Measurements from ENCODE around the gene RERG.
A peak's percentile ranks its signal among the peaks of the same experiment; 100 is the strongest.
"Not testable (repeated sequence)": the region's sequence is repeated elsewhere in the genome, so short reads cannot be mapped to it uniquely, and the experiment has no call there.

RERG gene

DNA sequence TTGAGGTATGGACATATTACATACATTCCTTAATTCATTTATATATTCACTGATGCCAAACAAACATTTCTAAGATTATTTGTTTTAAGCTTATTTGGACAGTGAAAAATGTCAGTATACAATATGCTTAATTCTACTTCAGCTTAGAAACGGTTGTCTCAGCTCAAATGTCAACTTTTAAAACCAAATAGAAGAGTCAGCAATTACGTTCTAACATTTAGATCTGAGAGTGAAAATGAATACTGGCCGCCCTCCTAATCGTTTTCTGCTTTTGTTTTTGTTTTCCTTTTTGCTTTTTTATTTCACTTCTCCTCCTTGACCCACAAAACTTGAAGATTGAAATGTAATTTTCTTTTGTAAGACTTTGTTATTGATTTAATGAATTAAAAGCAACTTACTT is 19.7 kb upstream of the RERG start:
- Histone ChIP-seq H3K27ac (ENCODE audit: low read length) (no peak overlapping the region), H3K9me3 (ENCODE audit: control insufficient read depth in 2 of 2, low read length in 2 of 2) (no peaks in the 10 kb centered on the region), H3K9ac (ENCODE audit: low read length in 2 of 2) (no peak overlapping the region), H3K4me1 (ENCODE audit: control insufficient read depth, insufficient read depth, low read length) (no peaks in the 10 kb centered on the region), H3K27me3 (ENCODE audit: control insufficient read depth in 1 of 2, insufficient read depth in 2 of 2, low read length in 2 of 2) (no peaks in the 10 kb centered on the region), H3K4me3 (ENCODE audit: low read length in 2 of 2) (no peak overlapping the region), H3K36me3 (ENCODE audit: control insufficient read depth in 2 of 2, insufficient read depth in 2 of 2, low read length in 2 of 2) (no peaks in the 10 kb centered on the region)

DNA sequence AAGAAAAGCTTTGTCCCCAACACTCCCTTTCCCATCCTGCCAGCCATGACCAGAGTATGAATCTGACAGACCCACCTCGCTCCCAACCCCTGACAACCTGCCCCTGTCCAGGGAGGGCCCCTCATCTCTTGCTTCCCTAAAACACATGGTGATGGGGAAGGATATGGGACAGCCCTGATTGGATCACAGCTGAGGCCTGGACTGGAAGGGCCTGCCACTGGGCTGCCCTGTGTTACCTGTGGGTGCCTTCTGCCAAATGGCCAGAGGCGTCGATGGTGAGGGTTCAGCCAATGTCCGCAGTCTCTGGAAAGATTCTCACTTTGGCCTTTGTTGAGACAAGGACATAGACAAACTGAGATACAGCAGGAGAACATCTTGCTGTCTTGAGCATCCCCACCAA is 13.3 kb upstream of the RERG start:
- H3K9ac ChIP-seq (ENCODE audit: low read length in 2 of 2), result no peak overlapping the region
- no peaks in the 10 kb centered on the region for H3K27me3 ChIP-seq (ENCODE audit: control insufficient read depth in 1 of 2, insufficient read depth in 2 of 2, low read length in 2 of 2)
- no peaks in the 10 kb centered on the region for H3K4me1 ChIP-seq (ENCODE audit: control insufficient read depth, insufficient read depth, low read length)
- H3K9me3 ChIP-seq (ENCODE audit: control insufficient read depth in 2 of 2, low read length in 2 of 2), result peaks cover 0 to 2% of the 10 kb centered on the region in 2 donors
- no peak overlapping the region for H3K4me3 ChIP-seq (ENCODE audit: low read length in 2 of 2)
- H3K36me3 ChIP-seq (ENCODE audit: control insufficient read depth in 2 of 2, insufficient read depth in 2 of 2, low read length in 2 of 2), result no peaks in the 10 kb centered on the region
- no peak overlapping the region for H3K27ac ChIP-seq (ENCODE audit: low read length)

DNA sequence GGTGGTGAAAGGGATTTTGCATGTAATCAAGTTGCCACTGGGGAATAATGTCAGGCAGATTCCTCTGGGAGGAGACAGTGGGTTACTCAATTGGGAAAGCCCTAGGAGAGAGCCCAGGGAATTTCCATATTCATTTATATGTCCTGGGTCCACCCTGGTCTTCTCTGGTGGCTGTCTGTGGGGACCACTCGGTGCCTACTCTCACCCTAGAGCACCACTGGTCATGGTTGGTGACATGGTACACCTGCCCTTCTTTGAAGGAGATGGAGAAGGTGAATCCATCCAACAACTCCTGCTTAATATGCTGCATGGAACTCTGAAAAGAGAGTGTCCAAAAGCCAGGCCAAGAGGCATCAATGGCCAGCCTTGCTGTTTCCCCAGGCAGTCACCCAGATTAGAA is 12.8 kb upstream of the RERG start:
- no peak overlapping the region for H3K9ac ChIP-seq (ENCODE audit: low read length in 2 of 2)

DNA sequence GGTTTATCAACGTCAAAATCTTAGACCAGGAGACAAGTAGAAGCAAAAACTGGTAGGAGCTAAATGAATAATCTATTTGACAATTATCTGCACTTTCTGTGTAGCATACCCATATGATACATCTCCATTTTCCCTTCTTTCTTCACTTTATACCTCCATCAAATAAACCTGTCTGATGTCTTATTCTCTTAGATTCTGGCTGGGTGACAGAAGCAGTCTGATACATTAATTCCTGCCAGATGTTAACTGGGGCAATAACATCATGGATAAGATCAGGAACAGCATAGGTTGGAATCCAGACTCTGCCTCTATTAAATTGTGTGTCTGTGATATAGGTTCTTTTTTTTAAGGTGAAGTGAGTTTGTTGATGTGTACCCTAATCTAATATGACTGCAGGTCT is 11.7 kb upstream of the RERG start:
- Histone ChIP-seq H3K4me1 (ENCODE audit: control insufficient read depth, insufficient read depth, low read length) (no peaks in the 10 kb centered on the region), H3K36me3 (ENCODE audit: control insufficient read depth in 2 of 2, insufficient read depth in 2 of 2, low read length in 2 of 2) (no peaks in the 10 kb centered on the region), H3K9ac (ENCODE audit: low read length in 2 of 2) (no peak overlapping the region), H3K27ac (ENCODE audit: low read length) (no peak overlapping the region), H3K27me3 (ENCODE audit: control insufficient read depth in 1 of 2, insufficient read depth in 2 of 2, low read length in 2 of 2) (no peaks in the 10 kb centered on the region), H3K4me3 (ENCODE audit: low read length in 2 of 2) (no peak overlapping the region), H3K9me3 (ENCODE audit: control insufficient read depth in 2 of 2, low read length in 2 of 2) (peaks cover 0 to 2% of the 10 kb centered on the region in 2 donors)

More for the DNA sequence above, 12.8 kb upstream of the RERG start:
- Histone ChIP-seq H3K4me3 (ENCODE audit: low read length in 2 of 2) (no peak overlapping the region), H3K4me1 (ENCODE audit: control insufficient read depth, insufficient read depth, low read length) (no peaks in the 10 kb centered on the region), H3K36me3 (ENCODE audit: control insufficient read depth in 2 of 2, insufficient read depth in 2 of 2, low read length in 2 of 2) (no peaks in the 10 kb centered on the region), H3K9me3 (ENCODE audit: control insufficient read depth in 2 of 2, low read length in 2 of 2) (peaks cover 0 to 2% of the 10 kb centered on the region in 2 donors), H3K27ac (ENCODE audit: low read length) (no peak overlapping the region), H3K27me3 (ENCODE audit: control insufficient read depth in 1 of 2, insufficient read depth in 2 of 2, low read length in 2 of 2) (no peaks in the 10 kb centered on the region)

DNA sequence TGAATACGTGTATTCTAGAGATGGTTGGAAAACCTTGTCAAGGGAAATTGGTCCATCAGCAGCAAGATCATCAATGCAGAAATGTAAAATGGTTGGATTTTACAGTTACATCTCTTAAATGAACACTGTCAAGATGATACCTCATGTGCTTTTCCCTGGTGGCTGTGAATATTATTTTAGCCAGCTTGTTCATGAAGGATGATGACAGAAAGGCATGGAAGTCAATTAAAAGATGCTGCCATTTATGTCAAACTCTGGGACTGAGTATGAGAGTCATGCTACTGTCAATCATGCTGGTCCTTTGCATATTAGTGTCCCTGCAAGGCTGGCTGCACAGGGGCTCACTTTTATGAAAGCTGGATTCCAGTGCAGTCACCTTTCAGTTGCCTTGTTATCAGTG is 10.3 kb upstream of the RERG start:
- Histone ChIP-seq H3K9ac (ENCODE audit: low read length in 2 of 2) (no peak overlapping the region), H3K27ac (ENCODE audit: low read length) (no peak overlapping the region), H3K27me3 (ENCODE audit: control insufficient read depth in 1 of 2, insufficient read depth in 2 of 2, low read length in 2 of 2) (no peaks in the 10 kb centered on the region), H3K4me3 (ENCODE audit: low read length in 2 of 2) (no peak overlapping the region), H3K36me3 (ENCODE audit: control insufficient read depth in 2 of 2, insufficient read depth in 2 of 2, low read length in 2 of 2) (no peaks in the 10 kb centered on the region), H3K9me3 (ENCODE audit: control insufficient read depth in 2 of 2, low read length in 2 of 2) (peaks cover 0 to 2% of the 10 kb centered on the region in 2 donors), H3K4me1 (ENCODE audit: control insufficient read depth, insufficient read depth, low read length) (peaks cover 3% of the 10 kb centered on the region)

DNA sequence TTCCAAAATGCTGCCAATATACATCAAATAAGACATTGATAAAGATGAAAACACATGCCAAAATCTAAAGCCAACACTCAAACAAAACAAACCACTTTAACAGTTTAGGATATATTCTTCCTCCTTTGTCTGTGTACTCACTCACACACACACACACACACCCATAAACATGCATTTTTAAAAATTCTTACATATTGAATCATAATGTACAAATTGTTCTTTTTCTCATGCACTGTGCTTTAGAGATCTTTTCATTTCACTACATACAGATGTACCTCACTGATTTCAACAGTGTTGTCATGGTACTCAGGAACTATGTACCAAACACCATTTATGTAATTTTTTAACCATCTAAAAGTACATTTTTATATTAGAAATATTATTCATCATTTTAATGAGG is 9.5 kb upstream of the RERG start:
- H3K36me3 ChIP-seq (ENCODE audit: control insufficient read depth in 2 of 2, insufficient read depth in 2 of 2, low read length in 2 of 2), result no peaks in the 10 kb centered on the region
- peaks cover 3% of the 10 kb centered on the region for H3K4me1 ChIP-seq (ENCODE audit: control insufficient read depth, insufficient read depth, low read length)
- no peaks in the 10 kb centered on the region for H3K27me3 ChIP-seq (ENCODE audit: control insufficient read depth in 1 of 2, insufficient read depth in 2 of 2, low read length in 2 of 2)
- H3K27ac ChIP-seq (ENCODE audit: low read length), result no peak overlapping the region
- H3K9me3 ChIP-seq (ENCODE audit: control insufficient read depth in 2 of 2, low read length in 2 of 2), result peaks cover 0 to 2% of the 10 kb centered on the region in 2 donors
- no peak overlapping the region for H3K4me3 ChIP-seq (ENCODE audit: low read length in 2 of 2)
- H3K9ac ChIP-seq (ENCODE audit: low read length in 2 of 2), result no peak overlapping the region

DNA sequence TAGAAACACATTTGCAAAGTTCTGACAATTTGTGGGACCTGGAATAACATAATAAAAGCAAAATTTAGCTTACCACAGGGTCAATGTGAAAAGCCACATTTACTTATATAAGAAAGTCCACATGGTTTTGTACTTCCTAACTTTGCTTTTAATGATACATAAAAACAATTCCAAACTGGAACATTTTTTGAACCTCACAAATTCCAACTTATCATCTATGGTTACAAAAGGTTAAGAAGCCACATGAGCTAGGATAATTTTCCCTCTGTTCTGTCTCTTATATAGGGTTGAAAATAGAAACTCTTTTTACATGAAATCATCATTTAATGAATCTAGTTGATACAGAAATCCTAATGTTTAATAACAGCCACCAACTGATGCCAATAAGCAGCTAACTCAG is 8.9 kb upstream of the RERG start:
- peaks cover 3% of the 10 kb centered on the region for H3K4me1 ChIP-seq (ENCODE audit: control insufficient read depth, insufficient read depth, low read length)
- H3K27me3 ChIP-seq (ENCODE audit: control insufficient read depth in 1 of 2, insufficient read depth in 2 of 2, low read length in 2 of 2), result no peaks in the 10 kb centered on the region
- peaks cover 0 to 2% of the 10 kb centered on the region in 2 donors for H3K9me3 ChIP-seq (ENCODE audit: control insufficient read depth in 2 of 2, low read length in 2 of 2)
- no peak overlapping the region for H3K9ac ChIP-seq (ENCODE audit: low read length in 2 of 2)
- no peak overlapping the region for H3K27ac ChIP-seq (ENCODE audit: low read length)
- H3K36me3 ChIP-seq (ENCODE audit: control insufficient read depth in 2 of 2, insufficient read depth in 2 of 2, low read length in 2 of 2), result no peaks in the 10 kb centered on the region
- H3K4me3 ChIP-seq (ENCODE audit: low read length in 2 of 2), result no peak overlapping the region

DNA sequence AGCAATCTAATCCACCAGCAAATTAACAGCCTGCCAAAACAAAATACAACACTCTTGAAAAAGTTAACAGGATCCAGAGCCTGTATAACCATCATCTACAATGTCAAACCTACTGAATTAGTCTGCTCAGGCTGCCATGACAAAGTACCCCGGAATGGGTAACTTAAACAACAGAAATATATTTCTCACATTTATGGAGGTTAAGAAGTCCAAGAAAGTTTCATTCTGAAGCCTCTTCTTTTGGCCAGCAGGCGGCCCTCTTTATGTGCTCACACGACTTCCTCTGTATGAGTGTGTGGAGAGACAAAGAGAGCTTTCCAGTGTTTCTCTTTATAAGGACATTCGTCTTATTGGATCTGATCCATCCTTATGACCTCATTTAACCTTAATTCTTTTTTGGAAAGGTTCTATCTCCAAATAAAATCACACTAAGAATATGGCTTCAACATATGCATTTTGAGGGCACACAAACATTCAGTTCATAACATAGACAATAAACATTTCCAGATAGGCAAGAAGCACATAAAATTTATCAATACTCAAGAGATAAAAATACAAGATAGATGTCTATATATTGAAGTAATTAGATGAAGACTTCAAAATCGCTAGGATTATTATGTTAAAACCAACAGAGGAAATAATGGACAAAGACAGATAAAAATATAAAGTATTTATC is 5.9 kb upstream of the RERG start:
- peaks cover 10% of the 10 kb centered on the region for H3K4me1 ChIP-seq (ENCODE audit: control insufficient read depth, insufficient read depth, low read length)
- H3K27me3 ChIP-seq (ENCODE audit: control insufficient read depth in 1 of 2, insufficient read depth in 2 of 2, low read length in 2 of 2), result no peaks in the 10 kb centered on the region
- H3K4me3 ChIP-seq (ENCODE audit: low read length in 2 of 2), result no peak overlapping the region
- no peak overlapping the region for H3K9ac ChIP-seq (ENCODE audit: low read length in 2 of 2)
- H3K9me3 ChIP-seq (ENCODE audit: control insufficient read depth in 2 of 2, low read length in 2 of 2), result no peaks in the 10 kb centered on the region
- H3K27ac ChIP-seq (ENCODE audit: low read length), result no peak overlapping the region
- H3K36me3 ChIP-seq (ENCODE audit: control insufficient read depth in 2 of 2, insufficient read depth in 2 of 2, low read length in 2 of 2), result no peaks in the 10 kb centered on the region

DNA sequence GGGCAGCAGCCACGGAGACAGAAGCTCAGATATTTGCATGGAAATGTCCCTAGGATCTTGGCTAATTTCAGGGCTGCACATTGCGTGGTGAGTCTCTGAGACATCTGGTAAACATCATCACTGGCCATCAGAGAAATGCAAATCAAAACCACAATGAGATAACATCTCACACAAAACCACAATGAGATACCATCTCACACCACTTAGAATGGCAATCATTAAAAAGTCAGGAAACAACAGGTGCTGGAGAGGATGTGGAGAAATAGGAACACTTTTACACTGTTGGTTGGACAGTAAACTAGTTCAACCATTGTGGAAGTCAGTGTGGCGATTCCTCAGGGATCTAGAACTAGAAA is 4.6 kb upstream of the RERG start:
- H3K4me3 ChIP-seq (ENCODE audit: low read length in 2 of 2); H3K9me3 ChIP-seq (ENCODE audit: control insufficient read depth in 2 of 2, low read length in 2 of 2); H3K36me3 ChIP-seq (ENCODE audit: control insufficient read depth in 2 of 2, insufficient read depth in 2 of 2, low read length in 2 of 2); H3K27me3 ChIP-seq (ENCODE audit: control insufficient read depth in 1 of 2, insufficient read depth in 2 of 2, low read length in 2 of 2); H3K9ac ChIP-seq (ENCODE audit: low read length in 2 of 2); H3K27ac ChIP-seq (ENCODE audit: low read length): not testable (repeated sequence)
- peaks cover 14% of the 10 kb centered on the region for H3K4me1 ChIP-seq (ENCODE audit: control insufficient read depth, insufficient read depth, low read length)

DNA sequence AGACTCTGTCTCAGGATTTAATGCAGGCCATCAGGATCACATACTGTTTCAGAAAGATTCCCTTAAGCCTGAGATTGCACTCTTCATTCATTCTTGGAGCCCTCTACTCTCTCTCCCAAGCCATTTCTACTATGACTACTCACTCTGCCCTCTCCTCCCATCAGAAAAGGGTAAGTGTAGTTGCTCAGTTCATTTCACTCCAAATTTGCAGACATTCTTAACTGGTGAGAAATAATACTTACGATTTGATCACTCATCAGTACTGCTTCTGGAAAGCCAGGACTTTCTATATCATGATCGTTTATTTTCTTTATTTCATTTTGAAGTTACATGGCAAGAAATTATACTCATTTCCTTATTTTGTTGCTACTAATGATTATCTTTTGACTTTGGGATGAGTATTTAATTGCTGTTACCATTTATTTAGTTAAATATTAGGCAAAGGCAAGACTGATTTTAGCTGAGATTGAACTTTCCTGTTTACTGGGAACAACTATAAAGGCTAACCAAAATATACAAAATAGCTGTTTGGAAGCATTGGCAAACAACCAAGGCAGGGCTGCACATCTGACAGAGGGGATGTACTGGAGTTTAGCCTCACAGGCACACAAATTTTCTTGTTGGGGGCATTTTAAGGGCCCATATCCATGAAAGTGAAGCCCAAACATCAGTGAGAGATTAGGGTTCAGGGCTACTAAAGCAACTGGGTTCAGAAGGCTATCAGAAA is 4.1 kb upstream of the RERG start:
- Histone ChIP-seq H3K4me3 (ENCODE audit: low read length in 2 of 2) (no peak overlapping the region), H3K9ac (ENCODE audit: low read length in 2 of 2) (no peak overlapping the region), H3K36me3 (ENCODE audit: control insufficient read depth in 2 of 2, insufficient read depth in 2 of 2, low read length in 2 of 2) (no peaks in the 10 kb centered on the region), H3K4me1 (ENCODE audit: control insufficient read depth, insufficient read depth, low read length) (peaks cover 14% of the 10 kb centered on the region), H3K27ac (ENCODE audit: low read length) (no peak overlapping the region), H3K27me3 (ENCODE audit: control insufficient read depth in 1 of 2, insufficient read depth in 2 of 2, low read length in 2 of 2) (no peaks in the 10 kb centered on the region), H3K9me3 (ENCODE audit: control insufficient read depth in 2 of 2, low read length in 2 of 2) (no peaks in the 10 kb centered on the region)

DNA sequence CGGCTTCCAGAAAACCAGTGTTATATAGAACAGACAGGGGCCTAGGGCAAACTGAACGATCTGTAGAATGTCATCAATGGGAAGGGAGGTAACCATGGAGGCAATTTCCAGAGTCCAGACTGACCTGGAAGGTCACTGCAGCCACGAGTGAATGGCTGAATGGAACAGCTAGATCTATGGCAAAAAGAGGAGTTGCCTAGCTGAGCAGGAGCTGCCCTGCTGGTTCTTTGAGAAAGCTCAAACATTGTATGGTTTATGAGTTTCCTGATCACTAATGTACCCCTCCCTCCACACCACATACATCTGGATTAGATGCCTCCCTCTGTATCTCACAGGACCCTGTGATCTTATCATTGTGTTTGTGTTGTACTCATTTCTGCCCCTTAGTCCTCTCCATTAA is 1.0 kb upstream of the RERG start:
- H3K27me3 ChIP-seq (ENCODE audit: control insufficient read depth in 1 of 2, insufficient read depth in 2 of 2, low read length in 2 of 2), result no peaks in the 10 kb centered on the region
- no peaks in the 10 kb centered on the region for H3K9me3 ChIP-seq (ENCODE audit: control insufficient read depth in 2 of 2, low read length in 2 of 2)
- H3K4me3 ChIP-seq (ENCODE audit: low read length in 2 of 2), result no peak overlapping the region
- peaks cover 14% of the 10 kb centered on the region for H3K4me1 ChIP-seq (ENCODE audit: control insufficient read depth, insufficient read depth, low read length)
- H3K27ac ChIP-seq (ENCODE audit: low read length), result no peak overlapping the region
- H3K9ac ChIP-seq (ENCODE audit: low read length in 2 of 2), result peak overlapping the region in 1 of 2 donors; percentile 2
- no peaks in the 10 kb centered on the region for H3K36me3 ChIP-seq (ENCODE audit: control insufficient read depth in 2 of 2, insufficient read depth in 2 of 2, low read length in 2 of 2)
